HG02571 (cell line): ENCODE data around the gene CCDC91.
"Not testable (repeated sequence)": the region's sequence is repeated elsewhere in the genome, so short reads cannot be mapped to it uniquely, and the experiment has no call there.

Source experiments
- ATAC-seq: cut with Tn5 transposase; IDR thresholded peaks from one replicate; pipeline ENCODE4 v1.9.1; 2021; ENCODE audit warnings: mild to moderate bottlenecking, moderate library complexity; ENCODE audit not compliant: unreplicated experiment

Gene CCDC91

GRCh38 chr12:28350502-28350901, 160.2 kb downstream of the CCDC91 start:
- no peak for ATAC-seq

GRCh38 chr12:28351414-28351813, 161.2 kb downstream of the CCDC91 start:
- ATAC-seq = no peak

DNA sequence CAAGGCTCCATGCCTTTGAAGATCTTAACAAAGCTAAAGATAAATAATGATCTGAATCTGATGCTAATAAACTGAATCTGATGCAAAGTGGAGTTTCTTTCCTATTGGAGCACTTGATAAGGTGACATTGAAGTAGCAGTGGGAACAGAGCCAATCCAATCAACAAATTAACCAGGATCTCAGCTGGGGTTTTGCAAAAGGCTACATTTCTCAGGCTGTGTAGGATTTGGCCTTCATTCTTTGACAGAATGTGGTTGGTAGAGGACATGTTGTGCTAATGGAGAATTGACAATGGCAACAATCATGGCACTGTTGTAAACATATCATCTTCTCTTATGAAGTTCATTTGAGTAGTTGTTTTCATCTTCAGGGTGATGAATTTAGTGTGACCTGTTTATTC, 164.9 kb downstream of the CCDC91 start:
- ATAC-seq = no peak

DNA sequence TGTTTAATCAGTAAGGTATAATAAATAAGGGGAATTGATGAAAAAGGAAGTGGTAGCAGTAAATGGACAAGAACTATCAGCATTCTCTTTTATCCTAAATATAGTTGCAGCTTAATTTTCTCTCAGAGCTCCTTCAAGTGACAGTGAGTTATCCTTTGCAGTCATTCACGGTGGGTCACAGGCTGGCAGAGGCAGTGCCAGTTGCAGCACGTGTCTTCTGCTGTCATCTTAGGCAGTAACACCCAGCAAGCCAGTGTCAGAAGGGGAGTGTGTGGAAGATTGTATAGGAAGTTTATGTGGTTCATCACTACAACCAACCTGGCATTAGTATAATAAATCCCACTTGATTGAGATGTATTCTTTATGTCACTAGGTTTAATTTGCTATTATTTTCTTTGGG, 170.0 kb downstream of the CCDC91 start:
- ATAC-seq = no peak

- no peak for ATAC-seq
Measured at GRCh38 chr12:28367326-28367725, 177.1 kb downstream of the CCDC91 start.

- no peak for ATAC-seq
Measured at GRCh38 chr12:28367993-28368392, 177.7 kb downstream of the CCDC91 start.

- ATAC-seq = no peak
Measured at GRCh38 chr12:28369483-28369882, 179.2 kb downstream of the CCDC91 start.

DNA sequence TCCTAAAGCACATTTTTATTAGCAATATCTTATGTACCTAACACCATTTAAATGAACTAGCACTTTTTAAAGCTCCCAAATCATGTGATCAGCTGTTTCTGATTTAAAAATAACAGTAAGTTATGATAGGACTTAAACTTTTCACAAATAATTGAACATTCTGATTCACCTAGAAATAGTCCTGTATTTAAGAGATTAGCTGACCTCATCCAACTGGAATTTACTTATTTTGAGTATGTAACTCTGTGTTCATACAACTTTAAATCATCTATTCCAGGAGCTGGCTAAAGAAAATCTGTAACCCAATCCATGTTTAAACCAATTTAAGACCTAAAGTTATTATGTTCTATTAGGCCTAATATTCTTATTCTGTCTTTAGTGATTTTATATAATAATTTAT, 184.3 kb downstream of the CCDC91 start:
- ATAC-seq = no peak

DNA sequence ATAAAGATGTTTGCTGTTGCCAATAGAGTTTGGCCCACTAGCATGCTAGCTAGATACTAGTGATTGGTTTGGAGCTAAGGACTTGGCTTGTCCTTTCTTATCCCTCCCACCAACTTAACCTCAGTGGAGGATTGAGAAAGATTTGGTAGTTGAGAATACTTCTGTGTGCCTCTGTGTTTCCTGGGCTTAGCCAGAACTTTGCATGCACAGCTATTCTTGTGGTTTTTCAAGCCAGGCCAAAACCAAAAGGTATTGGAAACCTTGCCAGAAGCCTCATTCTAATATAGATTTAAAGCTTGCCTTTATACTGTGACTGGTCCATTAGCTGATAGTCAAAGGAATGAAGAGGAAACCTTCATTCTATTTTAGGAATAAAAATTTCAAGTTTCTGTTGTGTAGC, 188.5 kb downstream of the CCDC91 start:
- ATAC-seq = no peak

GRCh38 chr12:28379779-28380178, 189.5 kb downstream of the CCDC91 start:
- not testable (repeated sequence) for ATAC-seq

DNA sequence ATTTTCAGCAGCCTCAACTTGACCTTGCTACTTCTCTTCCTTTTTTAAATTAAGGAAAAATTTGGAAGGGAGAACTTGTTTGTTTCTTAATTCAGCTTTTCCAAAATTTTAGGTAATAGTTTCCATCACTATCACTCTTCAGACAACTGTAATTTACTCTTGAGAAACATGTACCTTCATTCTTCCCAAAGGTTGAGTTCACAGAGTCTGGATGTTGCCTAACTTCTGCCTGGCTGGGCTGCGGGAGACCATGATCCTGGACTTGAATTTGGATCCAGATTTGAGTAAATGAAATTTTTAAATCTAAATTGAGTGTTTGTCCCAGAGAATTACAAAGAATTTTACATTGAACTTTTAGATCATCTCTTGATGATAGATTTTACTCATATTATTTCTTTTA, 193.1 kb downstream of the CCDC91 start:
- no peak for ATAC-seq

DNA sequence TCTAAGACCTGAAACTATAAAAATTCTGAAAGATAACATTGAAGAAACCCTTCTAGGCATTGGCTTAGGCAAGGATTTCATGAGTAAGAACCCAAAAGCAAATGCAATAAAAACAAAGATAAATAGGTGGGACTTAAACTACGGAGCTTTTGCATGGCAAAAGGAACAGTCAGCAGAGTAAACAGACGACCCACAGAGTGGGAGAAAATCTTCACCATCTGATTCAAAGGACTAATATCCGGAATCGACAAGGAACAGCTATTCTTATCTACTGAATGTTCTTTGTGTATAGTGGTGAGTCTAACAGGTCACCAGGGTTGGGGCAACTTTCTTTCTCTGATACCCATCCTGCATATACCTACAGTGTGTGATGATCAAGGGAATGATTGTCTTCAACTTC, 198.6 kb downstream of the CCDC91 start:
- ATAC-seq = no peak

DNA sequence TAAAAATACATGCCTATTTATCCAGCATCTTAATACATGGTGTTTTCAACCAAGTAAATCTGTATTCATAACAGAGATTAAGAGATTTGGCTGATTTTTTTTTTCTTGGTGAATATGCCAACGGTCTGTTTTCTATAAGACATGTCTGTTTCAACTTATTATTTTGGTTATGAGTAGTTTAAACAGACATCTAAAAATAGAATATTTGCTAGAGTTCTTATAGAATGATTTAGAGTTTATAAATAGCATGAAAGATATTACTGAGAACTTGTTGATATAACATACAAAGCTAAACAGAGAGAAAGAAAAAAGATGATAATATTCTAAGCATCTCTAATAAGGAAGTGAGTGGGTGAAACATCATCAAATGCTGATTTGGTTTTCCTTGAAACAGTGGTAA, 199.9 kb downstream of the CCDC91 start:
- ATAC-seq = no peak

- no peak for ATAC-seq
Measured at GRCh38 chr12:28390761-28391385, 200.6 kb downstream of the CCDC91 start.

DNA sequence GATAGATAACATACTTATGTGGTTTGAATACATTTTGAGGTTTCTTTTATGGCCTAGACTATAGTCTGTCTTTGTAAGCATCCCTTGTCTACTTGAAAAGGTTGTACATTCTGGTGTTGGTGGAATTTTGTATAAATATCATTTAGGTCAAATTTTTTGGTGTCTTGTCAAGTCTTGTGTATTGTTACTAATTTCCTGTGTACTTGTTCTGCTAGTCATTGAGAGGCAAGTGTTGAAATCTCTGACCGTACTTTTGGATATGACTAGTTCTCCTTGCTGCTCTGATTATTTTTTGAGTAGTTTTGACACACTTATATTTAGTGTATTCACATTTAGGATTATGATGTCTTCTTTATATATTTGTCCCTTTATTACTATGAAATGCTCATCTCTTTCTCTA, 219.6 kb downstream of the CCDC91 start:
- no peak for ATAC-seq

DNA sequence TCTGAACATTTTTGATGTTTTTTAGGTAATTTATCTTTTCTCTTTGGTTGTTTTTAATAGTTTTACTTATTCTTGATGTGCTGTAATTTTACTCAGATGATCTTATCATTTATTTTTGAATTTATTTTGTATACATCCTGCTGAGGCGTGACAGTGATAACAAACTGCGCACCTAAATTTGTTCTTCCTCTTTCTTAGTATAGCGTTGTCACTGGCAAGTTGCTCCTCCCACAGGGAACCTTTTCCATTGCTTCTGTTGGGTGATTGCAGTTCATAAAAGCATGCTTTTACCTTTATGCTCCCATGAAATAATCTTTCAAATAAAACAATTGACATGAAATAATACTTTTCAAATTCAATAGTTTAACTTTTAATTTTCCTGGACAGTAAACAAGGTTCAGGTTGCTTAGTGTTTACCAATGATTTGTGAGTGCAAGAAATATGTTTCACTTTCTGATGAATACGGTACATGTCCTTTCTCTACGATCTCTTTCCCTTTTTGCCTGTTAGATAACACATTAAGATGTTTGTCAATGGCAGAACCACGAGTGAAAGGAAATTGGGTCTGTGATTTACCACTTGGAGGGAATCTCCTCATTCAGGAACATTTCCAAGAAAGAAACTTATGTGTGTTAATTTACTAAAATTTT, 223.3 kb downstream of the CCDC91 start:
- ATAC-seq = peak; percentile 94

DNA sequence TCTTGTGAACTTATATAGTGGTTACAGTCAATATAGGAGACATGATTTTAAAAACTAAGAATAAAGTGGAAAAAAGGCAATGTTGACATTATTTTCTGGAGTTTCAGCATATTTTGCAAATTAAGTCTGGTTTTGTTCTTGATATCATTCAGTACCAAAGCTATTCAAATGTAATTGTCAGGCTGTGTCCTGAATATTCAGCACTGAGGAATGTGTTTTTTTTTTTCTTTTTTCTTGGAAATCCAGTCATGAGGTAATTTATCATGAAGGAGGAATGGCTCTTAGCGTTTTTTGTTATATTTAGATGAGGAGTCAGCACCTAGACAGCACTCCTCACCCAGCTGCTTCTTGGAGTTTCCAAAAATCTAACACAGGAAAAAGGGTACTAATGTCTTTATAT, 225.5 kb downstream of the CCDC91 start:
- no peak for ATAC-seq

DNA sequence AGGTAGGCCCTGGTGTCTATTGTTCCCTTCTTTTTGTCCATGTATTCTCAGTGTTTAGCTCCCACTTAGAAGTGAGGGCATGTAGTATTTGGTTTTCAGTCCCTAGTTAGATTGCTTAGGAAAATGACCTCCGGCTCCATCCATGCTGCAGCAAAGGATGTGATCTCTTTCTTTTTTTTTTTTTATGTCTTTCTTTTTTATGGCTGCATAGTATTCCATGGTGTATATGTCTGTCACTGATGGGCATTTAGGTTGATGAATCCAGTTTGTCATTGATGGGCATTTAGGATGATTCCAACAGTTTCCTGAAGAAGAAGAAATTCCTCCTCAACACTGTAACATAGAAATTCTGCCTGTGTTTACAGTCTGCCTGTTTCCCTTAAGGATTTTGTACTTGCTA, 231.1 kb downstream of the CCDC91 start:
- ATAC-seq = no peak

GRCh38 chr12:28424965-28425364, 234.7 kb downstream of the CCDC91 start:
- no peak for ATAC-seq

DNA sequence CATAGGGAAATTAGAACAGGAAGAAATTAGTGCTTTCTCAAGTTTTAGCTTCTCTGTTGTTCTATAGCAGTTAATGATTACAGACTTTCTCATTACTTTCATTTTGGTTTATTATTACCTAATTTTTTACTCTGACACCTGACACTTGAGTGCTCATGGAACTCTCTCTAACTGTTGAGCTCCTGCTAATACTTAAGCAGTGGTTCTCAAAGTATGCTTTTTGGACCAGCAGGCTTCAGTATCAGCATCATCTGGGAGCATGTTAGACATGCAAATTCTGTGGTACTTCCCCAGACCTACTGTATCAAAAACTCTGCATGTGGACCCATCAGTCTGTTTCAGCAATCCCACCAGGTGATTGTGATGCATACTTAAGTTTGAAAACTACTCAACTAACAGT, 235.3 kb downstream of the CCDC91 start:
- no peak for ATAC-seq

DNA sequence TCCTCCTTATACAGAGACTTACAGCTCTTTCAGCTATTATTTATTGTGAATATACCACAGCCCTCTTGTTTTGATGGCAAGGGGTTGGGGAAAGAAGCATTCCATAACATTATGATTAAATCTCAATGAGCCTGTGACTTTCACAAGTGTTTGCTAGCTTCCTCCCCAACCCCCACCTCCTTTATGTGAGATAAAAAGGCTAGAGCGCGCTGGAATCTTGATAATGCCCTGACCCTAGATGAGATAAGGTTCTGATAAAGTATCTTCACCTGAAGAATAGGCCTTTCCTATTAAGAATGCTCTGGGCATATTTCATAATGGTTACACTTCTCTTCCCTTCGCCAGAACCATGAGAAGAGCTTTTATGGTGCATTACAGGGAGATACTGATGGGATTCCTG, 236.8 kb downstream of the CCDC91 start:
- ATAC-seq = no peak

GRCh38 chr12:28440081-28440608, 249.9 kb downstream of the CCDC91 start:
- ATAC-seq = no peak

DNA sequence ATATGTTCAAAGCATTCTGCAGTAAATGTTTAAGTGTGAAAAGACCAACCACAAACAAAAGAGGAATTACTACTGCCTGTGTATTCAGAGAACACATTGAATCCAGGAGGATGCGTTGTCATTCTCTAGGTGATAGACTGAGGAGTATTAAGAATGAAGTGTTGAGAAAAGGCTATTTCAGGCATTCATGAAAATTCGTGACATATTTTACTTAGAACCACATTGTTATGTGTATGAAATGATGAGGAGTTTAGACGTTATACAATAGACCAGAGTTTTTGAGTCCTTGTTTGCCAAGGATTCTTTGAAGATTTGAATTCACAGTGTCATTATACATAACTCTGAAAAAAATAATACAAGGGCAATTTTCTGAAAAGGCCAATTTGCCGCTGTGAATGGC, 251.8 kb downstream of the CCDC91 start:
- ATAC-seq = no peak
